A673 (cell line): ENCODE measurements around the gene ASB13.

ENCODE experiments used
- CTCF ChIP-seq: fragments of 300-800, 200-600 bp; sonication (generic); conservative IDR thresholded peaks from 2 replicates; pipeline ENCODE4 v1.5.1; 2017; ENCODE audit warnings: low read depth, mild to moderate bottlenecking, antibody characterized with exemption, low read length, moderate library complexity, mixed read lengths
- EZH2 ChIP-seq: fragments of 200-600 bp; sonication (generic); IDR thresholded peaks from 2 replicates; pipeline ENCODE4 v1.6.1; 2017; ENCODE audit warnings: borderline replicate concordance, low read depth, mild to moderate bottlenecking, mixed read lengths, antibody characterized with exemption, low read length; ENCODE audit not compliant: poor library complexity, severe bottlenecking

GRCh38 chr10:5607594-5607993 lies 58.8 kb downstream of the ASB13 start:
- TF ChIP-seq CTCF = no peak
- no peak for TF ChIP-seq EZH2
